Thymus (tissue), 11 donors: ENCODE measurements around the gene MILR1. TPM values are rescaled to one million over a fixed set of nuclear protein-coding genes. Genes with fewer than 3 reads are reported as not detected.

Source experiments
- DNase-seq, 9 donors: peaks; one replicate each; pipeline ENCODE4 v3.0.0-alpha.2; 2013; ENCODE audit warnings: low spot score in 9 of 9, low read depth in 6 of 9, missing footprints in 1 of 9
- H3K27ac ChIP-seq, 2 donors: one replicate each; pipeline ENCODE4 v1.5.1; 2013; ENCODE audit warnings: control low read depth in 1 of 2, low read depth in 1 of 2, low read length in 1 of 2, mild to moderate bottlenecking in 1 of 2, moderate library complexity in 1 of 2
- H3K27me3 ChIP-seq, 2 donors: one replicate each; pipeline ENCODE4 v1.5.1; 2013; ENCODE audit warnings: low read length in 1 of 2; ENCODE audit not compliant: control insufficient read depth in 2 of 2, insufficient read depth in 1 of 2
- H3K36me3 ChIP-seq, 2 donors: one replicate each; pipeline ENCODE4 v1.5.1; 2013; ENCODE audit warnings: low read length in 1 of 2, mild to moderate bottlenecking in 1 of 2, moderate library complexity in 1 of 2; ENCODE audit not compliant: control insufficient read depth in 2 of 2, insufficient read depth in 2 of 2
- H3K4me1 ChIP-seq, 2 donors: one replicate each; pipeline ENCODE4 v1.5.1; 2013; ENCODE audit warnings: low read length in 2 of 2; ENCODE audit not compliant: control insufficient read depth in 2 of 2, insufficient read depth in 2 of 2
- H3K4me3 ChIP-seq, 2 donors: one replicate each; pipeline ENCODE4 v1.5.1; 2013; ENCODE audit warnings: low read length in 2 of 2, control low read depth in 1 of 2, mild to moderate bottlenecking in 1 of 2
- H3K9me3 ChIP-seq, 2 donors: one replicate each; pipeline ENCODE4 v1.5.1; 2013; ENCODE audit warnings: low read length in 1 of 2, mild to moderate bottlenecking in 1 of 2; ENCODE audit not compliant: control insufficient read depth in 2 of 2, insufficient read depth in 1 of 2
- WGBS: extraction: QIAGEN DNeasy Blood & Tissue Kit; methylation state at CpG from one replicate; pipeline ENCODE4 v1.1.7; 2013; 5-methylcytosine and 5-hydroxymethylcytosine counted together
- polyA plus RNA-seq: library from polyadenylated mRNA; stranded (reverse); fragments of 200-250 nt; gene quantifications from one replicate; pipeline ENCODE4 v1.2.3, GENCODE V29; 2013
- total RNA-seq: library from RNA; stranded (reverse); fragments of 120-200 nt; gene quantifications from one replicate; pipeline ENCODE4 v1.2.4, GENCODE V29; 2013
- donor health status: healthy.

MILR1 gene
- total and polyA plus RNA-seq, 2 donors = 6.2 to 8.8 TPM

DNA sequence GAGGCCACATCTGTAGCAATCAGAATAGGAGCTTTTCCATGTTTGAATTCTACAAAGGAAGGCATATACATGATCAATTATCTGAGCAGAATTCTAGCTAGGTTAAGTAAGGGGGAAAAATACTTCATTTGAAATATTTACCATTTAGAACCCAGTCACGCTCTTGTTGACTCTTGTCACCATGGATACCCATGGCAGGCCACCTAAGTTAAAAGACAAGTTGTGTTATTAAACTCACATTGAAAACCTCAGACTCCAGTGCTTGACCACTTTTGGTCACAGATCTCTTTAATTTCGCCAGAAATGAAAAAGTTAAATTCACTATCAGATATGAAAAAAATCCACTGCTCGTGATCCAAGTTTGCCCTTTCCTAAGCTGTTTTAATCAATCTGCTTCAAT is 53.1 kb downstream of the MILR1 start:
- H3K27ac ChIP-seq = no peak overlapping the region
- no peaks in the 10 kb centered on the region for H3K27me3 ChIP-seq
- H3K4me1 ChIP-seq = peaks cover 13 to 24% of the 10 kb centered on the region in 2 donors
- no peaks in the 10 kb centered on the region for H3K9me3 ChIP-seq
- H3K36me3 ChIP-seq = peaks cover 42 to 78% of the 10 kb centered on the region in 2 donors
- WGBS = 97% methylated on average over 3 of the region's 3 CpGs
- no peak for DNase-seq
- H3K4me3 ChIP-seq = no peak overlapping the region

DNA sequence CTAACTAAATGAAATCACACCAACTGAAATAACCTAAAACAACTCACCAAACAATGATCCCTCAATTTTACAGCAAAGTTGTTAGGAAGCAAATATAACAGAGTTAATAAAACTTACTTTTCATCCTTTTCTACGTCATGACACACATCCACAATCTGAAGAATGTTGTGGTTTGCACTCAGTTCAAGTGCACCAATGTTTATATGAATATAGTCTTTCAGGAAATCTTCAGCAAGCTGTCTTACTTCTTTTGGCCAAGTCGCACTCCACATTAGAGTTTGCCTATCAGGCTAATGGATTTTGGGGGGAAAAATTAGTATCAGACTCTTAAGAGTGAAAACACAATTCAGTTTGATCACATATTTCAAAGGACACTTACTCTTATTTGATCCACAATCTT is 53.9 kb downstream of the MILR1 start:
- DNase-seq = no peak
- Histone ChIP-seq H3K9me3 (no peaks in the 10 kb centered on the region), H3K4me1 (peaks cover 7 to 19% of the 10 kb centered on the region in 2 donors), H3K36me3 (peaks cover 42 to 73% of the 10 kb centered on the region in 2 donors), H3K27me3 (no peaks in the 10 kb centered on the region), H3K27ac (no peak overlapping the region), H3K4me3 (no peak overlapping the region)
- 93% methylated on average over 2 of the region's 2 CpGs for WGBS

DNA sequence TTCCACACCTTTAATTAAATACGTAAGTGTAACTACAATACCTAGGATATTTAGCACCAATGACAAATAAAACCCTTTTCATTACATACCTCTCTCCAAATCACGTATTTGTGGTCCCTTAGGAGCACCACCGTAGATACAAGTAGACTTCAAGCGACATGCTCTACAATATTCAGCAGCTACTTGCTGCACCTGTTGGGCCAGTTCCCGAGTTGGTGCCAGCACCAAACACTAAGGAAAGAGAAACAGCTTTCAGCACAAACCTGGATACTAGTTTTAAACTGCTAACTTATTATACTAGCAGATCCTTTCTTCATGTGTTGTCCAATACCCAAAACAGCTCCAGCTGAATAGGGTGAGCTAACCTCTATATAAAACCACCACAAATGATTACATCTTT is 54.4 kb downstream of the MILR1 start:
- no peak for DNase-seq
- no peak overlapping the region for H3K4me3 ChIP-seq
- no peaks in the 10 kb centered on the region for H3K9me3 ChIP-seq
- H3K4me1 ChIP-seq = peaks cover 7 to 19% of the 10 kb centered on the region in 2 donors
- 95% methylated on average over 5 of the region's 5 CpGs for WGBS
- H3K36me3 ChIP-seq = peaks cover 42 to 68% of the 10 kb centered on the region in 2 donors
- H3K27ac ChIP-seq = no peak overlapping the region
- no peaks in the 10 kb centered on the region for H3K27me3 ChIP-seq

DNA sequence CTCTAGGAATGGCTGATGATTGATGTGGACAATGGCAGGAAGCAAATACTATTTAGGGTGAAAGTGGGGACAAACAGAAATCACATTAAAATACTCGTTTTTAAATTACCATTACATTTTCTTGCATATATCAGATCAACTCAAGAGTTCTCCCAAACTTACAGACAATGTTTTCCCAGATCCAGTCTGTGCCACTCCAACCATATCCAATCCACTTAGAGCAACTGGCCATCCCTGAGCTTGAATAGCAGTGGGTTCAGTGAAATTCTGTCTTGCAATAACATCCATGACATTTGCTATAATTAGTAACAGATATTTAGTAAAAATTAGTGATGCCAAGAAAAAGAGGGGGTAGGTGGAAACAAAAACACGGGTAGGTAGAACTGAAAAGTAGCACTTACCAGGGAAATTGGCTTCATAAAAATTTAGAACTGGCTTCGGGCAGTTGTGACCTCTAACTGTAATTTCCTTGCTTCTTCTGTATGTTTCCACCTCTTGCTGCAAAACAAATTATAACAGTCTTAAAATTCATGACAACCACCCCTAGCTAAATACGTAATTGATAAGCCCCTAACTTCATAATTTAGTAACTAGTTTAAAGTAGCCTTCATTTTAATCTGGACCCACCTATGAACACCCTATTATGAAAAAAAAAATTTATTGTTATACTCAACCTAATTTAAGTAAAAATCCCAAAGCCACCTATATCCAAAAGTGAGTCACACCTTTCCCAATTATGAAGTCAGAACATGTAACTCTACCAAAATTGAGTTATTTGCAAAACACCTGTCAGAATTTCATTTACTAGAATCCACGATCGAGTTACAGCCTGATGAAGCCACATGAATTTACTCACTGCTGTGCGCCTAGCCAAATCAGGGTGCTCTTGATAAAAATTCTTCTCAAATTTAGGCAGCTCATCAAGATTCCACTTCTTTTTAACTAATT is 55.2 kb downstream of the MILR1 start:
- H3K27ac ChIP-seq = peak overlapping the region in 1 of 2 donors; percentile 99
- H3K9me3 ChIP-seq = no peaks in the 10 kb centered on the region
- peaks cover 9 to 19% of the 10 kb centered on the region in 2 donors for H3K4me1 ChIP-seq
- H3K27me3 ChIP-seq = no peaks in the 10 kb centered on the region
- no peak for DNase-seq
- H3K4me3 ChIP-seq = peak overlapping the region; percentile 87 to 96
- peaks cover 39 to 64% of the 10 kb centered on the region in 2 donors for H3K36me3 ChIP-seq
- 61% methylated on average over 7 of the region's 7 CpGs for WGBS

DNA sequence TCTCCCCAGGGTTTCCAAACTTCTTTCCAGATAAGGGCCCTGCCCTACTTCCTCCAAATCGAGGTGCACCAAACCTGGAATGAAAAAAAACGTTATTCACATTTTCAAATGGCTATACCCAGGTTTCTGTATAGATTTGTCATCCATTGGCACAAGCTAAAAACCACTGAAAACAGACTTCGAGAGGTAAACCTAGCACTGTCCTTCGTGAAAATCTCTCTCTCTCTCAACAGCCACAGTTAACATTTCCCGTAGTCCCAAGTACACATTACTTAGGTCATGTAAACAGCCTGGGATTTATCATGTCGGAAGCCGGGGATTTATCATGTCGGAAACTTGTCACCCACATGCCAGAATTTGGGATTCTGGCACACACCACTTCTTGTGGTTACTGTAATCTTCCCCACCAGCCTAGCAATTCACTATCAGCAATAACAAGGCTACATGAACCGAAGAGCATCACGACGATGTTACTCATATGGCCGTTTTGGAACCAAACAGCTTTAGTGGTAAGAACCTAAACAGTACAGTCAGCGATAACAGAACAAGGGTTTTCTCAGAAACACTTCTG is 55.9 kb downstream of the MILR1 start:
- 1% methylated on average over 13 of the region's 13 CpGs for WGBS
- H3K4me3 ChIP-seq = peak overlapping the region; percentile 87 to 96
- H3K4me1 ChIP-seq = peaks cover 10 to 19% of the 10 kb centered on the region in 2 donors
- peaks cover 42 to 64% of the 10 kb centered on the region in 2 donors for H3K36me3 ChIP-seq
- DNase-seq = no peak
- H3K27ac ChIP-seq = peak overlapping the region; percentile 97 to 99
- H3K9me3 ChIP-seq = no peaks in the 10 kb centered on the region
- no peaks in the 10 kb centered on the region for H3K27me3 ChIP-seq

DNA sequence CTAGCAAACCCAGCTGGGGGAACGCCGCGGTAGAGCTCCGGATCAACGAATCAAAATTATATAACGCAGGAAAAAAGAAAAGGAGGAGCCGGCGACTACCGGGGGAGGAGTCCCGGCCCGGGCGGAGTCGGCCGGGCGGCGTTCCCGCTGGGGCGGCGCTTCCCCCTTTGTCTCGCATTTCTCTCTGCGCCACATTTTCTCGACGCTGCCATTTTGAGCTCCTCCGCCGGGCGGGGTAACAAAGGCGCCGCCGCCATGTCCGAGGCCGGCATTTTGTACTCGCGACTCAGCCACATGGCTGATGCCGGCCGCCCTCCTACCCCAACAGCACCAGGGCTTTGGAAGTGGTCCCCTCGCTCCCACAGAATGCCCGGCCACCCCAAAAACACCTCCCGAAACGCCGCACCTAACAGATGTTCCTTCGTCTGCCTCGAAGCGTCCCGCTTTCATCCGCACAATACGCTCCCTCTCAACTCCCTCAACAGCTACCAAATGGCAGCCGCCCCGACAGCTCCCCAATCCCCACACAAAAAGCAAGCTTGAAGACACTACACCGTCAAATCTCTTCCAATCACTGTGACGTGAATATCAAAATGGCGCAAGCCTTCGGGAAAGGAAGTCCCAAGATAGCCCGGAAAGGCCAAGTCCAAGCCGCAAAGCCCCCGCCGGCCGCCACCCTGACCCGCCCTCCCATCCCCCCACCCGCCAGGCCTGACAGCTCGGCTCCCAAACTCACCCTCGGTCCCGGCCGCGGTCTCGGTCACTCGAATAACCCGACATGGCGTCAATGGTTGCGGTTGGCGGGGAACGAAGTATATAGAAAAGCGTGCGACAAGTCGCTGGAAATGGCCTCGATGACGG is 56.7 kb downstream of the MILR1 start:
- Histone ChIP-seq H3K36me3 (peaks cover 37 to 64% of the 10 kb centered on the region in 2 donors), H3K4me3 (peak overlapping the region; percentile 87 to 96), H3K9me3 (no peaks in the 10 kb centered on the region), H3K4me1 (peaks cover 10 to 19% of the 10 kb centered on the region in 2 donors), H3K27ac (peak overlapping the region; percentile 97 to 99), H3K27me3 (no peaks in the 10 kb centered on the region)
- WGBS = under 1% methylated on average over 76 of the region's 76 CpGs
- peak; percentile 77 to 96 (median 87) for DNase-seq

DNA sequence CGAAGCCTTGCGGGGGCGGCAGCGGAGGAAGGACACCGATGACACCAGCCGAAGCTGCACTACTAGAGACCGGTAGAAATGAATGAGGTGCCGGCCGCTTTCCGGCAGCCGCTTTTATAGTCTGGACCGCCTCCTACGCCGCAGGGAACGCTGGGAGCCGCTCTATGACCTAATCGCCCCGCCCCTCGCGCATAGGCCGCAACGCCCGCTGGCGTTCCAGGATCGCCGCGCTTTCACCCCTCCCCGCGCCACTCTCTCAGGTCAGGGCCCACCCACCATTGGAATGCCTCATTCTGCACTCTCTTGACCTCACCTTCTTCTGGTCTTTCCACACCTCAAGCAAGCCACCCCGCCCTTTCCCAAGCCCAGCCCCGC is 57.3 kb downstream of the MILR1 start, which contains the start of gene DDX5:
Gene DDX5 (minus strand): TSS at position 89 of the 375 bp plus-strand sequence. CDS start 170 bp downstream, outside the sequence.
- WGBS = under 1% methylated on average over 31 of the region's 31 CpGs
- peaks cover 10 to 19% of the 10 kb centered on the region in 2 donors for H3K4me1 ChIP-seq

DNA sequence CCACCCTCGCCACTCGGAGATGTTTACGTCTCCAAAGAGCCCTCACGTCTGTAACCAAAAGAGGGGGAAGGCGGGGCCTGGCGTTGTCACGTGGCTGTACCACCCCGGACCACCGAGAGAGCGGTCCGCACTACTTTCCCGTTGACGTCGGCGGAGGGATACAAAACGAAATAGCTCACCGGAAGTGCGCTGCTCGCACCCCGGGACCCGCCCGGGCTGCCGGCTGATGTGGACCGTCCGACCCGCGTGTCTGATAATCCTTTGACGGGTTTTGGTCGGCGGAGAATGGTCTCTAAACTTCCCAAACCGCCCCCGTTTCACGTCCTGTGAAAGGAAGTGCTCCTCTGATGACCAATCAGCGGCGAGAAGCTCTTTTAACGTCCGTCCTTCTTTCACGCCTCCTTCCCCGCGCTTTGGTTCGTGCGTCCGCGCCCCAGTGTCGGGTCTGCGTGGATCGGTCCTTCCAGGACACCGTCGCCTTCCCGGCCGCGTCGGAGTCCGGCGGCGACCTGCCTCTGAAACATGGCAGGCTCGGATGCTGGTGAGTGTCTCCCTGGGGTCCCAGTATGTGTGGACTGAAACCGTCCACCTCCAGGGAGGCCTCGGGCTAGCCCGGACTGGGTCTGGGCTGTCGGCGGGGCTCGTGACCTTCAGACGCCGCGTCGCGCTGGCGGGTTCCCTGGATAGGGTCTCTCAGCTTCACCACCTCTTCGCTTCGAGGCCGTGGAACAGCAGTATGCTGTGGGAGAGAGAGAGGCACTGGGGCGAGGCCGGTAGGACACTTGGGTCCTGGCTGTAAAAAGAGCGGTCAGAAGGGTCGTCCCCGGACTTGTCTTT is 57.9 kb downstream of the MILR1 start, which contains the start of gene CEP95:
Gene CEP95 (plus strand): TSS at position 402 of the 837 bp plus-strand sequence. CDS start 121 bp downstream, at position 523.
- Histone ChIP-seq H3K36me3 (peaks cover 29 to 64% of the 10 kb centered on the region in 2 donors), H3K4me3 (peak within 1 kb of the TSS; percentile 87 to 96), H3K4me1 (peaks cover 10 to 16% of the 10 kb centered on the region in 2 donors), H3K27me3 (no peaks in the 10 kb centered on the region), H3K9me3 (no peaks in the 10 kb centered on the region), H3K27ac (peak within 1 kb of the TSS; percentile 97 to 99)
- DNase-seq = peak; percentile 41 to 98 (median 94)
- under 1% methylated on average over 77 of the region's 77 CpGs for WGBS

More for the DNA sequence above, 57.3 kb downstream of the MILR1 start, which contains the start of gene DDX5:
- Histone ChIP-seq H3K4me3 (peak within 1 kb of the TSS; percentile 87 to 96), H3K27ac (peak within 1 kb of the TSS; percentile 97 to 99), H3K27me3 (no peaks in the 10 kb centered on the region), H3K9me3 (no peaks in the 10 kb centered on the region), H3K36me3 (peaks cover 34 to 64% of the 10 kb centered on the region in 2 donors)
- peak; percentile 89 to 98 (median 95) for DNase-seq
